Stimulated activated CD4-positive, alpha-beta T cell treated with anti-CD3 and anti-CD28 coated beads, TNF-alpha, amount 100 ng/mL, for 1 hour (primary cell): ENCODE data around the gene PTGFR.

ENCODE experiments used
- DNase-seq, 3 donors: peaks; one replicate each; pipeline ENCODE4 v3.0.0-alpha.2; 2020; ENCODE audit warnings: low read depth in 3 of 3, low spot score in 1 of 3

The PTGFR gene

DNA sequence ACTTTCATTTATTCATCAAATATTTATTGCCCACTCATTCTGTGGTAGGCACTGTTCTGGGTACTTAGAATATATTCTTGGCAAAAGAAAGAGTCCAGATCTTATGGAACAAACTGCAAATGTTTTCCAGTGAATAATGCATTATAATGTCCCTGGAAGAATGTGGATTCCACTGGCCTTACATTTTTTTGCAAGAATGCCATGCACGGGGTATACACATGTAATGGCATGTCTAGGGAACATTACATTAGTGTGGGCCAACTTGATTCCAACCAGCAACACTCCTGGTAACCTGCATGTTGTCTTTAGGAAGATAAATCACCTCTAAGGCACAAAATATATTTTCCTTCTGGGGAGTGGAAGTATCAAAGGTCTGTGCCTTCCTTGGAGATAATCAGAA, 96.4 kb downstream of the PTGFR start:
- no peak for DNase-seq
